GM21786 (cell line): Measurements from ENCODE around the gene ACYP2.
"Not testable (repeated sequence)": the region's sequence is repeated elsewhere in the genome, so short reads cannot be mapped to it uniquely, and the experiment has no call there.

Experiments used
- ATAC-seq: cut with Tn5 transposase; IDR thresholded peaks from one replicate; pipeline ENCODE4 v1.9.1; 2021; ENCODE audit not compliant: unreplicated experiment

ACYP2 gene

GRCh38 chr2:54262015-54262765, 146.8 kb downstream of the ACYP2 start:
- ATAC-seq = no peak

GRCh38 chr2:54265081-54265480, 149.7 kb downstream of the ACYP2 start:
- not testable (repeated sequence) for ATAC-seq

GRCh38 chr2:54267577-54267976, 152.2 kb downstream of the ACYP2 start:
- ATAC-seq = no peak

GRCh38 chr2:54271189-54271588, 155.8 kb downstream of the ACYP2 start:
- peak; percentile 29 for ATAC-seq

- ATAC-seq = peak; percentile 97
Measured at GRCh38 chr2:54271843-54272627, 156.6 kb downstream of the ACYP2 start.

GRCh38 chr2:54274781-54275242, 159.4 kb downstream of the ACYP2 start:
- ATAC-seq = no peak

- no peak for ATAC-seq
Measured at GRCh38 chr2:54275541-54275940, 160.1 kb downstream of the ACYP2 start.

GRCh38 chr2:54279385-54279784, 164.0 kb downstream of the ACYP2 start:
- ATAC-seq = no peak

GRCh38 chr2:54284826-54285225, 169.4 kb downstream of the ACYP2 start:
- no peak for ATAC-seq

- ATAC-seq = no peak
Measured at GRCh38 chr2:54285451-54285850, 170.0 kb downstream of the ACYP2 start.

GRCh38 chr2:54287532-54287931, 172.1 kb downstream of the ACYP2 start:
- no peak for ATAC-seq

- ATAC-seq = no peak
Measured at GRCh38 chr2:54289917-54290316, 174.5 kb downstream of the ACYP2 start.

GRCh38 chr2:54290356-54291025, 175.1 kb downstream of the ACYP2 start:
- no peak for ATAC-seq

- ATAC-seq = not testable (repeated sequence)
Measured at GRCh38 chr2:54294665-54295064, 179.2 kb downstream of the ACYP2 start.

GRCh38 chr2:54295911-54296310, 180.5 kb downstream of the ACYP2 start:
- no peak for ATAC-seq

- ATAC-seq = no peak
Measured at GRCh38 chr2:54298514-54298913, 183.1 kb downstream of the ACYP2 start.

GRCh38 chr2:54303631-54304030, 188.2 kb downstream of the ACYP2 start:
- no peak for ATAC-seq

GRCh38 chr2:54306556-54306955, 191.1 kb downstream of the ACYP2 start:
- ATAC-seq = no peak

GRCh38 chr2:54308186-54308585, 192.8 kb downstream of the ACYP2 start:
- no peak for ATAC-seq

GRCh38 chr2:54308782-54309181, 193.4 kb downstream of the ACYP2 start:
- ATAC-seq = no peak

GRCh38 chr2:54310311-54310710, 194.9 kb downstream of the ACYP2 start:
- ATAC-seq = no peak

GRCh38 chr2:54310961-54311360, 195.5 kb downstream of the ACYP2 start:
- no peak for ATAC-seq
